GM18505 (cell line): ENCODE data around the gene NTMT1.
A peak's percentile ranks its signal among the peaks of the same experiment; 100 is the strongest.

Experiments
- ATAC-seq: cut with Tn5 transposase; IDR thresholded peaks from one replicate; pipeline ENCODE4 v1.9.1; 2021; ENCODE audit not compliant: unreplicated experiment
- POLR2A ChIP-seq: IDR thresholded peaks from 4 replicates; pipeline ENCODE4 v1.6.1; 2011; ENCODE audit warnings: borderline replicate concordance; ENCODE audit not compliant: insufficient read depth, insufficient read length; ENCODE audit errors: extremely low read depth

The NTMT1 gene

DNA sequence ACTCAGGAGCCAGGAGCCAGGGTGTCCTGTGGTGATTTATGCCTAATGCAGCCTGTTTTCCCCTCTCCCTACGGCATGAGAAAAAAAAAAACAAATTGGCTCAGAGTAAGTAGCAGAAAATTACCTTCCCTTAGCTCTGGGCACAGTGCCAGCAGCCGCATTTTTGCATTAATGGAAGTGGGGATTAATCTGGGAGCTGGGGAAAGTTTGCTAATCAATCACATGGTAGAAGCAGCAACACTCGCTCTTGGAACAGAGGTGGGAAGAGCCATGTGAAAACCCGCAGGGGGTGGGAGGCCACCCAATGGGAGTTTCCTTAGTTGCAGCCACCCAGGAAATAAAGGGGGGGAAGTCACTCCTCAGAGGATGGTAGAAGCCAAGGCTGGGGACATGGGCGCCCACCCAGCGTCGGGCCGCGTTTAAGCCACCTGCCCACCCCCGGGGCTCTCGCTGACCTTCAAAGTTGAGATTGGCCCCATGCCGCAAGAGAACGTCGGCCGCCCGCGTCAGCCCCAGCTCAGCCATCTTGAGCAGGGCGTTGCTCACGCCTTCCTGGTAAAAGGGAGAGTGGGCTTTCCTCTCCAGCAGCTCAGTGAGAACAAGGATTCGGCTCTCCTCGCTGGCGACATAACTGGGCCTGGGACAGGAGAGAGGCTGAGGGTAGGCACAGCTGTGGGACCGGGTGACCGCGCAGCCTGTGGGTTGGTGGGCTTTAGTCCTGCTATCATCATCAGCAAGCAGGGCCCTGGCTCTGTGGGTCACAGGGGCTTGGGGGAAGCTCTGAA is 14.3 kb downstream of the NTMT1 start:
- no peak for TF ChIP-seq POLR2A
- ATAC-seq = no peak

DNA sequence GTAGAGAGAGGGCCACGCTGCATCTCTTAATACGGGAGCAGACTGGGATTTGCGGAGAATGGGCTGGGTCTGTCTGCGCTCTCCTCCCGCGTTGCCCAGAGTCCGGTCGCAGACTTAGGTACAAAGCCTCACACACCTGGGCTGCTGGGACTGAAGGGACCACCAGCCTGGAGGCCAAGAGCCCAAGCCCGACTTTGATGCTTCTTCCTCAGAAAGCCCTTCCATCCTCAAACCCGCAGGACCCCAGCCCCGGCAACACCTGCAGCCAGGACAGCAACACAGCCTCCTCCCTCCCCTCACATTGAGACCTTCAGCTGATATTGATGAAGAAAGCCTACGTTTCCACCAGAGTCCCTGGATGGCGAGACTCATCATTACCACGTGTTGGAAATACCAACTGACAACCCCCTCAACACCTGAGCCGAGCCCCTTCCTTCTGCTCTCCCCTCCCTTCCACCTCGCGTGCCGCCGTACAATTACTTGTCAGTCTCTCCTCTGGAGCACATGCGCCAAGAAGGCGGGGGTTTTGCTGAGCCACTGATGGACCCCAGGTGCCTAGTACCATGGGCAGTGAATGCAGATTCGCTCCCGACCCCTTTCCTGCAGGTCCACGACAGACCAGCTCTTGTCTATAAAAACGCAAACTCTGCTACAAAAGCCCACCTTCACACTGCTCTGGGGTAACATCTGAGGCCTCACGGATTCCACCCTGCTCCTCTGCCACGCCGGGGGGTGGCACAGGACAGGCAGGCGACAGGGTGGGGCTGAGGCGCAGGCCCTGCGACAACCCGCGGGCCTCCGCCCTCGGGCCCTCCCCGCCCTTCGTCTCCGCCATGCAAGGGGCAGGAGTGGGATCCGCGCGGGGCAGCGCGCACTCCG is 15.1 kb downstream of the NTMT1 start:
- no peak for TF ChIP-seq POLR2A
- no peak for ATAC-seq

DNA sequence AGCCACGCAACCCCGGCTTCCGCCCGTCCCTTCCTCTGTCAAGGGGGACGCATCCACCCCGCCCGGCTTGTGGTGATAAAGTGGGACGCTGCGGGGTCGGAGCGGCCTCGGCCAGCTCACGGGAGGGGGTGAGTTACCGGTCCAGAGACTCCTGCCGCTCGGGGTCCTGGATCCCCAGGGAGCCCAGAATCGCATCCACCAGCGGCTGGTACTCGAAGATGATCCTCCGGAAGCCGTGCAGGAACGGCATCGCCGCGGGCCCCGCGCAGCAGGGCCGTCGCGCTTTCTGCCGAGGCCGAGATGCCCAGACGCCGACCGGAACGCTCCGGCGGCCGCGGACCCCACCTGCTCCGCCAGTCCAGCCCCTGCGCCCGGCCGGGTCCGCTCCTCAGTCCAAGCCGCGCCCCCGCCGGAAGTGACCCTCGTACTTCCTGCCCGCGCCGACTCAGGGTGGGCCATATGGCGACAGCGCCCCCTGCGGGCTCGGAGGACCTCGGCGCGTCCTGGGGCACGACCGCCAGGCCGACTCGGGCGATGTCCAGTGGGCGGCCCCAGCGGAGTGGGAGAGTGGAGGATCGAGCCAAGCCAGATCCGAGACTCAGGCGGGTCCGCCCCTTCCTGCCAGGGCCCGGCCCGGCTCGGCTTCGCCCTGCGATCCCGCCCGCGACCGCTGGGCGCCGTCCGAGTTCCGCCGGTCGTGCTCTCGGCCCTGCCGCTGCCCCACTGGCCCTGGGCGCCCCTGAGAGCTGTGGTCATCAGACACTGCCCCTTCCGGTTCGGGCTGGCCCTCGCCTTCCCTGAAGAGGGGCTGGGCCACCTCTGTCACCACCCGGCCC is 16.0 kb downstream of the NTMT1 start, which contains the start of gene ASB6:
ASB6 (minus strand) TSS at position 402 of the 836 bp plus-strand sequence; CDS start at position 250, 152 bp downstream.
- ATAC-seq = peak; percentile 86
- TF ChIP-seq POLR2A = peak; percentile 87

DNA sequence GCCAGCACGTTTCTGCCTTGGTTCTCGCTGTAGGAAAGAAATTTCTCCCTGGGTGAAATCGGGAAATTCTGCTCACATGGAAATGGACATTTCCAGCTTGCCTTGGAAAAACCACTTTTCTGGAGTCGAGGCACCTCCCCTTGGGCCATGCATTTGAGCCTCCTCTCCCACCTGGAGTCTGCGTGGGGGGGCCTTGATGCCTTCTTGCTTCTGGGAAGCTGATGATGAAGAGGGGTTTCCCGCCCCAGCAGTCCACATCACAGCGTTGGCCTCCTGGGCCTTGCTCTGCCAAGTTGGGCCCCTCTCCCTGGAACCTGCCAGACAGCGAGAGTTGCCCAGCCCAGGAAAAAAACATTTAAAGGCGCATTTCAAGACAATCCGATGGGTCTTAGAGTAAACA is 17.7 kb downstream of the NTMT1 start:
- no peak for TF ChIP-seq POLR2A
- no peak for ATAC-seq

DNA sequence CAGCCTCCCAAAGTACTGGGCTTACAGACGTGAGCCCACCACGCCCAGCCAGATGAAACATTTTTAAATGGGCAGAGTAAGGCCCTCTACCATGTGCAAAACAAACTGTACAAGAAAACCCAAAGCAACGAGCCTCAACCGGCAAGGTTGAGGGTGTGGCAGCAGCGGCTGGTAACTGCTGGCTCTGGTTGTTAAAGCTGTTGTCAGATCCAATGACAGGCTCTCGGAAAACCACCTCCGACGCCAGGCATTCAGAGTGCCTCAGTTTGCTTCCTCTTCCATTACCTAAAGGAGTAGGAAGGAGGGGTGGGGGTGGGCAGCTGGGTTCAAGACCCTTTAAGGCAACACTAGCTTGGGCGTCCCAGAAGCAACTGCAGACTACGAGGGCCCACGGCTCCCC is 18.4 kb downstream of the NTMT1 start:
- no peak for ATAC-seq
- TF ChIP-seq POLR2A = no peak

DNA sequence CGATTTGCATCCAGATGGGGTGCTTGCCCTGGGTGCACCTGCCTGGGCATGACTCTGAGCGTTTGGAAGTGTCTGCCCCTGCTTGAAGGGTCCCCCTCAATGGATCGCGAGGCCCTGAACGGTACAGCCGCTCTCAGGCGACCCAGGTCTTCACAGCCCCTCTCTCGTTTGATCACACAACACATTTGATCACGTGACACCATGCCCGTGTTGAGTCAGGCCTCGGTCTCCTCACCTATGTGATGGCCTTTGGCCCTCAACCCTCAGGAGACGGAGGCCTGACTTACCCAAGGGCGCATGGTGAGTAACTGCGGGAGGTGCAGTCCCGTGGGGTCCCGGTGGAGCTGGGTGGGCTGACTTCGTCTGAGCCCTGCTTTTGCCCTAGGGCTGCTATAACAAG is 18.9 kb downstream of the NTMT1 start:
- ATAC-seq = no peak
- TF ChIP-seq POLR2A = no peak

DNA sequence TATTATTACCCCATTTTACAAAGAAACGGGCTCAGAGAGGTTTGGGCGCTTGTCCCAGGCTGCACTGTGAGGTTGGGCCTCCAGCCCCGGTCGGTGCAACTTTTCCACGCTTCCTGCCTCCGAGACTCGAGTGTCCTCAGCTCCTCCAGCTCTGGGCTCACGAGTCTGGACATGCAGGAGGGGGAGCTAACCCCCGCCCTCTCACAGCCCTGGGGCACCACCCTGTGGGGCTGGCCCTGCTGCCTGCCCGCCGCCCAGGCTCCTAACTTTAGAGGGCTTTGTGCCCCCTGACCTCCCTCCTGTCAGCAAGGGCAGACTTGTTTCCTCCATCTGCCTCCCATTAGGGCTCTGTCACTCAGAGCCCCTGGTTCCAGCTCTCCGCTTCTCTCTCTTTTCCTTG is 20.3 kb downstream of the NTMT1 start:
- ATAC-seq = no peak
- TF ChIP-seq POLR2A = no peak

DNA sequence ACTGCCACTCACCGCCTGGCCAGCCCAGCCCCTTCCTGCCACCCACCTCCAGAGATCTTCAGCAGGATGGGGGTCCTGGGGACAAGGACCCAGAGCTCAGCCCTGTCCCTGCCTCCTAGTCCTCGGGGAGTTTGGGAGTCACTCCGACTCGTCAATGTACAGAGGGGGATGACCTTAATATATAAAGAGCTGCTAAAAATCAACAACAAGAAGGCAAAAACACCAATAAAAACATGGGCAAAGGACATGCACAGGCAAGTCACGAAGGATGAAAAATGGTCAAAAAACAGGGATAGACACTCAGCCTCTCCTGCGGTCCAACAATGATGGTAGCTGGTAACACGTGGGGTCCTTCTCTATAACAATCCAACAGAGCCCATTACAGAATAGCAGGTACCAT is 20.7 kb downstream of the NTMT1 start:
- no peak for TF ChIP-seq POLR2A
- no peak for ATAC-seq

DNA sequence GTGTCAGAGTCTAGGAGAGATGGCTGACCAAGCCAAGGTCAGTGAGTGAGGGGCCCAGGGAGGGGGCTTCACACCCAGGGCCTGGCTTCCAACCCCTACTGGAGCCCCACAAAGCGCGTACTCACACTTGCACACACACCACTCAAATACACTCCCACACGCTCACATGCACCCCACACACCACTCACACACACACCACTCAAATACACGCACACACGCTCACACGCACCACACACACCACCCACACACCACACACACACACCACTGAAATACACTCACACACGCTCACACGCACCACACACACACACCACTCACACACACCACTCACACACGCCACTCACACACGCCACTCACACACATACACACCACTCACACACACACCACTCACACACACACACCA is 21.7 kb downstream of the NTMT1 start:
- ATAC-seq = no peak
- no peak for TF ChIP-seq POLR2A

DNA sequence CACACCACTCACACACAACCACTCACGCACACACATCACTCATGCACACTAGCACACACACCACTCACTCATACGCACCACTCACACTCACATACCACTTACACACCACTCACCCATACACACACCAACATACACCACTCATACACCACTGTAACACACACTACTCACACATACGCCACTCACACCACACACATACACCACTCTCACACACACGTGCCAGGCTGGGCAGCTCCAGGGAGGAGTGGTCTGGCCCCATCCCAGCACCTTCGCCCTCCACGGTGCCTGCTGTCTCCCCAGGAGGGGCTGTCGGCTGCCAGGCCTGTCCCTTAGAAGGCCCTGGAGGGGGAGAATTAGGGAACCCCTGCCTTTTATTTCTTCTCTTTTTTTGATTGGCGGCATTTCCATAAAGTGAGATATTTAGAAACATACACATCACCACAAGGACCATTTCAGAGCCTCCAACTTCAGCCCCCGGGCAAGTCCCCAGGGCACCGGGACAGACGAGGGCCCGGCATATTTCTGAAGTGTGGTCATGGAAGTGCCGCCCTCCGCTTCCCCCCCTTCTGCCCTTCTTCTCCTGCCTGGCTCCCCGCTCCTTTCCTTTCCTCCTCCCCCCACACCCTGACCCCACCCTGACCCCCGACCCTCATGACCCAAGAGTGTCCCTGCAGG is 22.3 kb downstream of the NTMT1 start:
- no peak for TF ChIP-seq POLR2A
- ATAC-seq = no peak

DNA sequence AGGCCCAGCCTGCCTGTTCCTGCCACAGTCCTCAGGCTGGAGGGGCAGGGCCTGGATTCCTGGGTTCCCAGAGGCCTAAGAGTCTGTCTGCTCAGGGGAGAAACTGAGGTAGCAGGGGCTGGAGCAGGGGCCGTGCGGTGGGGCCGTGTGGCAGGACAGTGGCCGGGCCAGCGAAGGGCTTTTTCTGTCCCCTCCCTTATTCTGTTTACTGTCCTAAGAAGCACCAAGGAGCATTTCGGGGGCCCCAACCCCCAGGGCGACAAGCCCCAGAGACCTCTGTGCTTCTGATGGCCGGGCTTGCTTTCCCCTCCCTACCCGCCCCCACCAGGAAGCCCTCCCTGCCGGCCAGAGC is 22.8 kb downstream of the NTMT1 start:
- no peak for ATAC-seq

DNA sequence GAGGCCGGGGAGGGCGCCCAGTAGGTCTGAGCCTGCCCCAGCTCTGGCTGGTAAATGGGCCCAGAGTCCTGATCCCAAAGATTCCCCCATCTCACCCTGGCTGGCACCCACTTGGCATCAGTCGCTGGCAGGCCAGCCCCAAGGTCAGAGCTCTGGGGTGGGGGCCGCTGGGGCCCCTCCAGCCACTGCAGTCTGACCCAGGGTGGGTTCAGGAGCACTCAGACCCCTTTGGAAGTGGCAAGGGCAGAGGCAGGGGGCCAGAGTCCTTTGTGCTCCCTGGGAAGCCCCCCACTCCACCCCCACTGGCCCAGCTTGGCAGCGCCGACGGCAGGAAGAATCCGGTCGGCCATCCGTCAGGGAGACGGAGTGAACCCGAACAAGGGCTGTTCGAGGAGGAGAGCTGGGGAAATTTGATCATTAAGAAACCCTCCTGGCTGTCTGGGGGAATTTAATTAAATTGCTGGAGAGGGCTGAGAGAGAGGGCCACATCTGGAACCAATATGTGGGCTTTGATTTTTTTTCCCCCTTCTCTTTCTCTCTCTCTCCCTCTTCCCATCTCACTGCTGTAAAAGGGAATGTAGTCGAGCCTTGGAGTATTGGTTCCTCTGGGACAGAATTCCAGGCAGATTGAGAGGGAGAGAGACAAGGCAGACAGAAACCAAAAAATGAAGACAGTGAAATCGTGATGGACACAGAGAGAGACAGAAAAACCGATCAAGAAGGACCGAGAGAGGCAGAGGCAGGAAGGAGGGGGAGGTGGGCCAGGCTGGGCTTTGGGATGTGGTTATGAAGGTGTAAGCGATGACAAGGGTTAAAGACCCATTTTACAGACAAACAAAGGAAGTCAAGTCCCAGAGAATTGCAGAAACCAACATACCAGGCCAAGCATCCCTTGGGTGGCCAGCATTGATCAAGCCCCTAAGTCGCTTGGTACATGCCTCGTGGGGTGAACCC is 24.0 kb downstream of the NTMT1 start:
- ATAC-seq = no peak
- no peak for TF ChIP-seq POLR2A

More for the DNA sequence above, 22.8 kb downstream of the NTMT1 start:
- TF ChIP-seq POLR2A = no peak

DNA sequence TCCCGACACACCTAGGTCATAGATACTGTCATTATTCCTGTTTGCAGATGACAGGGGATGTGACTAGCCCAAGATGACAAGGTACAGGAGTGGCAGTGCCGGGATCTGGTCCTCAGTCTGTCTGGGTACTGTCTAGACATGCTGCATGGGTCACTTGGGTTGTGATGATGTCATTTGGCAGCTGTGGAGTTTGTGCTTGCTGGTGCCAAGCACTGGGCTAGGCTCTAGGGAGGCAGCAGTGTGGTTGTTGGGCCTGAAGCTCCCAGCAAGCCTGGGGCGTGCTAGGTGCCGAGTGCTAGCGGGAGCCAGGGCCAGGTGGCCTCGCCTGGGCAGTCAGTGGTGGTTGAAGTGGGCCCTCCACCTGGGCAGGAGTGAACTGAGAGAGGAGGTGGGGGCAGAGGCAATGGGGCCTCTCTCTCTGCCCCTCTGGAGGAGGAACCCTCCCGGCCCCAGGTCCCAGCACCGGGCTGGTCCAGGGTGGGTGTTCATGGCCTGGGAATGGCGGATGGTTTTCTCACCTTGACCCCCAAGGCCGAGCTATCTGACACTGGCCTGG is 24.8 kb downstream of the NTMT1 start:
- TF ChIP-seq POLR2A = no peak
- no peak for ATAC-seq
